GM23338 (cell line): Measurements from ENCODE around the gene STARD8. TPM values are rescaled to one million over a fixed set of nuclear protein-coding genes. Genes with fewer than 3 reads are reported as not detected.
"Not testable (repeated sequence)": the region's sequence is repeated elsewhere in the genome, so short reads cannot be mapped to it uniquely, and the experiment has no call there.

ENCODE experiments used
- ATAC-seq: fragments of 200-7000 bp; cut with Tn5 transposase; 3 replicates; pipeline ENCODE4 v1.9.1; 2020
- DNase-seq: peaks from one replicate; pipeline ENCODE4 v3.0.0-alpha.2; 2015; ENCODE audit warnings: low spot score
- H2AFZ ChIP-seq: fragments of 200-600 bp; sonication (generic); 2 replicates; pipeline ENCODE4 v1.8.0; 2016; ENCODE audit warnings: antibody characterized with exemption, mild to moderate bottlenecking, moderate library complexity
- H3F3A ChIP-seq: fragments of 200-600 bp; sonication (generic); replicated peaks from 2 replicates; pipeline ENCODE4 v1.8.0; 2017; ENCODE audit warnings: antibody characterized with exemption, mixed run types, low read depth
- H3K27ac ChIP-seq: fragments of 200-600 bp; sonication (generic); 2 replicates; pipeline ENCODE4 v1.6.1; 2016; ENCODE audit warnings: low read depth
- H3K27me3 ChIP-seq: fragments of 200-600 bp; sonication (generic); 2 replicates; pipeline ENCODE4 v1.8.0; 2016; ENCODE audit warnings: mild to moderate bottlenecking, mixed run types, moderate library complexity; ENCODE audit not compliant: insufficient read depth
- H3K36me3 ChIP-seq: fragments of 200-600 bp; sonication (generic); 2 replicates; pipeline ENCODE4 v1.8.0; 2016; ENCODE audit warnings: mild to moderate bottlenecking; ENCODE audit not compliant: insufficient read depth
- H3K4me1 ChIP-seq: fragments of 200-600 bp; sonication (generic); 2 replicates; pipeline ENCODE4 v1.8.0; 2016; ENCODE audit warnings: mild to moderate bottlenecking, moderate library complexity; ENCODE audit not compliant: insufficient read depth
- H3K4me2 ChIP-seq: fragments of 200-600 bp; sonication (generic); 2 replicates; pipeline ENCODE4 v1.7.1; 2017; ENCODE audit warnings: mixed run types
- H3K4me3 ChIP-seq: fragments of 200-600 bp; sonication (generic); 2 replicates; pipeline ENCODE4 v1.6.1; 2016; ENCODE audit warnings: mixed run types
- H3K79me2 ChIP-seq: fragments of 200-600 bp; sonication (generic); replicated peaks from 2 replicates; pipeline ENCODE4 v1.8.0; 2017; ENCODE audit warnings: mild to moderate bottlenecking; ENCODE audit not compliant: insufficient read depth
- H3K9me2 ChIP-seq: fragments of 200-600 bp; sonication (generic); 2 replicates; pipeline ENCODE4 v1.8.0; 2017; ENCODE audit not compliant: insufficient read depth
- H4K20me1 ChIP-seq: fragments of 200-600 bp; sonication (generic); replicated peaks from 2 replicates; pipeline ENCODE4 v1.8.0; 2017; ENCODE audit warnings: mild to moderate bottlenecking; ENCODE audit not compliant: insufficient read depth
- H3K27ac Mint-ChIP-seq: 2 replicates; pipeline ENCODE4 v1.8.0; 2020; ENCODE audit warnings: inconsistent platforms, mild to moderate bottlenecking, moderate library complexity, mixed read lengths
- H3K27me3 Mint-ChIP-seq: 3 replicates; pipeline ENCODE4 v1.8.0; 2022; ENCODE audit warnings: low read depth, mild to moderate bottlenecking, moderate library complexity, mixed read lengths, inconsistent platforms; ENCODE audit not compliant: insufficient read depth, poor library complexity
- H3K36me3 Mint-ChIP-seq: 3 replicates; pipeline ENCODE4 v1.8.0; 2021; ENCODE audit warnings: low read depth, mild to moderate bottlenecking, inconsistent platforms, moderate library complexity, mixed read lengths
- H3K4me1 Mint-ChIP-seq: 3 replicates; pipeline ENCODE4 v1.8.0; 2020; ENCODE audit warnings: mild to moderate bottlenecking, inconsistent platforms, mixed read lengths
- H3K4me3 Mint-ChIP-seq: 3 replicates; pipeline ENCODE4 v1.8.0; 2021; ENCODE audit warnings: moderate library complexity, mild to moderate bottlenecking, inconsistent platforms, mixed read lengths
- H3K9me3 Mint-ChIP-seq: 3 replicates; pipeline ENCODE4 v1.8.0; 2020; ENCODE audit warnings: moderate library complexity, mild to moderate bottlenecking, inconsistent platforms, mixed read lengths
- STAT1 ChIP-seq: IDR thresholded peaks from one replicate; pipeline ENCODE4 v1.6.1; 2016; ENCODE audit warnings: antibody characterized with exemption; ENCODE audit not compliant: unreplicated experiment
- polyA plus RNA-seq: library from polyadenylated mRNA; unstranded; fragments of >200 nt; fragmentation: Nextera tagmentation; extraction: Ambion mirVana; gene quantifications from 2 replicates; pipeline ENCODE4 v1.2.1, GENCODE V29; 2016
- total RNA-seq: library from RNA; depleted of rRNA; stranded (reverse); fragments of >200 nt; shearing (Covaris generic); gene quantifications from 2 replicates; pipeline ENCODE4 v1.2.3, GENCODE V29; 2014
- TF ChIP-seq, protein P1 (sequence below): fragments of 250-450 bp; sonication (Bioruptor Pico); IDR thresholded peaks from 2 replicates; pipeline ENCODE4 v1.5.0; 2020; ENCODE audit warnings: mild to moderate bottlenecking, moderate library complexity
- TF ChIP-seq, protein P2 (sequence below): IDR thresholded peaks from one replicate; pipeline ENCODE4 v1.6.1; 2018; ENCODE audit warnings: antibody characterized with exemption; ENCODE audit not compliant: unreplicated experiment

STARD8 gene
- total and polyA plus RNA-seq, 2 experiments from 2014 or later, result 0.74 to 5.6 TPM

DNA sequence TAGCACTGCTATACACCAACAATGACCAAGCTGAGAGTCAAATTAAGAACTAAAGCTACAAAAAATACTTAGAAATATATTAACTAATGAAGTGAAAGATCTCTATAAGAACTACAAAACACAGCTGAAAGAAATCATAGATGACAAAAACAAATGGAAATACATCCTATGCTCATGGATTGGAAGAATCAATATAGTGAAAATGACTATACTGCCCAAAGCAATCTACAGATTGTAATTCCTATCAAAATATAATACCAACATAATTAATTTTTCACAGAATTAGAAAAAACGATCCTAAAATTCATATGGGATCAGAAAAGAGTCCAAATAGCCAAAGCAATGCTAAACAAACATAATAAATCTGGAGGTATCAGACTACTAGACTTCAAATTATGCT, 87.8 kb downstream of the STARD8 start (continued):
- TF ChIP-seq, protein P1, sequence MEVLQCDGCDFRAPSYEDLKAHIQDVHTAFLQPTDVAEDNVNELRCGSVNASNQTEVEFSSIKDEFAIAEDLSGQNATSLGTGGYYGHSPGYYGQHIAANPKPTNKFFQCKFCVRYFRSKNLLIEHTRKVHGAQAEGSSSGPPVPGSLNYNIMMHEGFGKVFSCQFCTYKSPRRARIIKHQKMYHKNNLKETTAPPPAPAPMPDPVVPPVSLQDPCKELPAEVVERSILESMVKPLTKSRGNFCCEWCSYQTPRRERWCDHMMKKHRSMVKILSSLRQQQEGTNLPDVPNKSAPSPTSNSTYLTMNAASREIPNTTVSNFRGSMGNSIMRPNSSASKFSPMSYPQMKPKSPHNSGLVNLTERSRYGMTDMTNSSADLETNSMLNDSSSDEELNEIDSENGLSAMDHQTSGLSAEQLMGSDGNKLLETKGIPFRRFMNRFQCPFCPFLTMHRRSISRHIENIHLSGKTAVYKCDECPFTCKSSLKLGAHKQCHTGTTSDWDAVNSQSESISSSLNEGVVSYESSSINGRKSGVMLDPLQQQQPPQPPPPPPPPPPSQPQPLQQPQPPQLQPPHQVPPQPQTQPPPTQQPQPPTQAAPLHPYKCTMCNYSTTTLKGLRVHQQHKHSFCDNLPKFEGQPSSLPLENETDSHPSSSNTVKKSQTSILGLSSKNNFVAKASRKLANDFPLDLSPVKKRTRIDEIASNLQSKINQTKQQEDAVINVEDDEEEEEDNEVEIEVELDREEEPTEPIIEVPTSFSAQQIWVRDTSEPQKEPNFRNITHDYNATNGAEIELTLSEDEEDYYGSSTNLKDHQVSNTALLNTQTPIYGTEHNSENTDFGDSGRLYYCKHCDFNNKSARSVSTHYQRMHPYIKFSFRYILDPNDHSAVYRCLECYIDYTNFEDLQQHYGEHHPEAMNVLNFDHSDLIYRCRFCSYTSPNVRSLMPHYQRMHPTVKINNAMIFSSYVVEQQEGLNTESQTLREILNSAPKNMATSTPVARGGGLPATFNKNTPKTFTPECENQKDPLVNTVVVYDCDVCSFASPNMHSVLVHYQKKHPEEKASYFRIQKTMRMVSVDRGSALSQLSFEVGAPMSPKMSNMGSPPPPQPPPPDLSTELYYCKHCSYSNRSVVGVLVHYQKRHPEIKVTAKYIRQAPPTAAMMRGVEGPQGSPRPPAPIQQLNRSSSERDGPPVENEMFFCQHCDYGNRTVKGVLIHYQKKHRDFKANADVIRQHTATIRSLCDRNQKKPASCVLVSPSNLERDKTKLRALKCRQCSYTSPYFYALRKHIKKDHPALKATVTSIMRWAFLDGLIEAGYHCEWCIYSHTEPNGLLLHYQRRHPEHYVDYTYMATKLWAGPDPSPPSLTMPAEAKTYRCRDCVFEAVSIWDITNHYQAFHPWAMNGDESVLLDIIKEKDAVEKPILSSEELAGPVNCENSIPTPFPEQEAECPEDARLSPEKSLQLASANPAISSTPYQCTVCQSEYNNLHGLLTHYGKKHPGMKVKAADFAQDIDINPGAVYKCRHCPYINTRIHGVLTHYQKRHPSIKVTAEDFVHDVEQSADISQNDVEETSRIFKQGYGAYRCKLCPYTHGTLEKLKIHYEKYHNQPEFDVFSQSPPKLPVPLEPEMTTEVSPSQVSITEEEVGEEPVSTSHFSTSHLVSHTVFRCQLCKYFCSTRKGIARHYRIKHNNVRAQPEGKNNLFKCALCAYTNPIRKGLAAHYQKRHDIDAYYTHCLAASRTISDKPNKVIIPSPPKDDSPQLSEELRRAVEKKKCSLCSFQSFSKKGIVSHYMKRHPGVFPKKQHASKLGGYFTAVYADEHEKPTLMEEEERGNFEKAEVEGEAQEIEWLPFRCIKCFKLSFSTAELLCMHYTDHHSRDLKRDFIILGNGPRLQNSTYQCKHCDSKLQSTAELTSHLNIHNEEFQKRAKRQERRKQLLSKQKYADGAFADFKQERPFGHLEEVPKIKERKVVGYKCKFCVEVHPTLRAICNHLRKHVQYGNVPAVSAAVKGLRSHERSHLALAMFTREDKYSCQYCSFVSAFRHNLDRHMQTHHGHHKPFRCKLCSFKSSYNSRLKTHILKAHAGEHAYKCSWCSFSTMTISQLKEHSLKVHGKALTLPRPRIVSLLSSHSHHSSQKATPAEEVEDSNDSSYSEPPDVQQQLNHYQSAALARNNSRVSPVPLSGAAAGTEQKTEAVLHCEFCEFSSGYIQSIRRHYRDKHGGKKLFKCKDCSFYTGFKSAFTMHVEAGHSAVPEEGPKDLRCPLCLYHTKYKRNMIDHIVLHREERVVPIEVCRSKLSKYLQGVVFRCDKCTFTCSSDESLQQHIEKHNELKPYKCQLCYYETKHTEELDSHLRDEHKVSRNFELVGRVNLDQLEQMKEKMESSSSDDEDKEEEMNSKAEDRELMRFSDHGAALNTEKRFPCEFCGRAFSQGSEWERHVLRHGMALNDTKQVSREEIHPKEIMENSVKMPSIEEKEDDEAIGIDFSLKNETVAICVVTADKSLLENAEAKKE (CRISPR knock-in tag), result no peak
- TF ChIP-seq STAT1, result no peak
- TF ChIP-seq, protein P2, sequence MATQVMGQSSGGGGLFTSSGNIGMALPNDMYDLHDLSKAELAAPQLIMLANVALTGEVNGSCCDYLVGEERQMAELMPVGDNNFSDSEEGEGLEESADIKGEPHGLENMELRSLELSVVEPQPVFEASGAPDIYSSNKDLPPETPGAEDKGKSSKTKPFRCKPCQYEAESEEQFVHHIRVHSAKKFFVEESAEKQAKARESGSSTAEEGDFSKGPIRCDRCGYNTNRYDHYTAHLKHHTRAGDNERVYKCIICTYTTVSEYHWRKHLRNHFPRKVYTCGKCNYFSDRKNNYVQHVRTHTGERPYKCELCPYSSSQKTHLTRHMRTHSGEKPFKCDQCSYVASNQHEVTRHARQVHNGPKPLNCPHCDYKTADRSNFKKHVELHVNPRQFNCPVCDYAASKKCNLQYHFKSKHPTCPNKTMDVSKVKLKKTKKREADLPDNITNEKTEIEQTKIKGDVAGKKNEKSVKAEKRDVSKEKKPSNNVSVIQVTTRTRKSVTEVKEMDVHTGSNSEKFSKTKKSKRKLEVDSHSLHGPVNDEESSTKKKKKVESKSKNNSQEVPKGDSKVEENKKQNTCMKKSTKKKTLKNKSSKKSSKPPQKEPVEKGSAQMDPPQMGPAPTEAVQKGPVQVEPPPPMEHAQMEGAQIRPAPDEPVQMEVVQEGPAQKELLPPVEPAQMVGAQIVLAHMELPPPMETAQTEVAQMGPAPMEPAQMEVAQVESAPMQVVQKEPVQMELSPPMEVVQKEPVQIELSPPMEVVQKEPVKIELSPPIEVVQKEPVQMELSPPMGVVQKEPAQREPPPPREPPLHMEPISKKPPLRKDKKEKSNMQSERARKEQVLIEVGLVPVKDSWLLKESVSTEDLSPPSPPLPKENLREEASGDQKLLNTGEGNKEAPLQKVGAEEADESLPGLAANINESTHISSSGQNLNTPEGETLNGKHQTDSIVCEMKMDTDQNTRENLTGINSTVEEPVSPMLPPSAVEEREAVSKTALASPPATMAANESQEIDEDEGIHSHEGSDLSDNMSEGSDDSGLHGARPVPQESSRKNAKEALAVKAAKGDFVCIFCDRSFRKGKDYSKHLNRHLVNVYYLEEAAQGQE, result no peak

DNA sequence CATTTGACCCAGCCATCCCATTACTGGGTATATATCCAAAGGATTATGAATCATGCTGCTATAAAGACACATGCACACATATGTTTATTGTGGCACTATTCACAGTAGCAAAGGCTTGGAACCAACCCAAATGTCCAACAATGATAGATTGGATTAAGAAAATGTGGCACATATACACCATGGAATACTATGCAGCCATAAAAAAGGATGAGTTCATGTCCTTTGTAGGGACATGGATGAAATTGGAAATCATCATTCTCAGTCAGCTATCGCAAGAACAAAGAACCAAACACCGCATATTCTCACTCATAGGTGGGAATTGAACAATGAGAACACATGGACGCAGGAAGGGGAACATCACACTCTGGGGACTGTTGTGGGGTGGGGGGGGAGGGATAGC, 94.4 kb downstream of the STARD8 start:
- not testable (repeated sequence) for H3K36me3 Mint-ChIP-seq, H3K4me3 ChIP-seq, H3K79me2 ChIP-seq, H3K9me2 ChIP-seq, H3K4me1 ChIP-seq, H3K27ac ChIP-seq, H3K4me2 ChIP-seq, H3F3A ChIP-seq, H4K20me1 ChIP-seq, H2AFZ ChIP-seq, DNase-seq, H3K27me3 Mint-ChIP-seq, H3K4me3 Mint-ChIP-seq, H3K27me3 ChIP-seq, H3K4me1 Mint-ChIP-seq, ATAC-seq, H3K27ac Mint-ChIP-seq, H3K36me3 ChIP-seq, H3K9me3 Mint-ChIP-seq
